ENCODE results near the gene TICRR.

DNA sequence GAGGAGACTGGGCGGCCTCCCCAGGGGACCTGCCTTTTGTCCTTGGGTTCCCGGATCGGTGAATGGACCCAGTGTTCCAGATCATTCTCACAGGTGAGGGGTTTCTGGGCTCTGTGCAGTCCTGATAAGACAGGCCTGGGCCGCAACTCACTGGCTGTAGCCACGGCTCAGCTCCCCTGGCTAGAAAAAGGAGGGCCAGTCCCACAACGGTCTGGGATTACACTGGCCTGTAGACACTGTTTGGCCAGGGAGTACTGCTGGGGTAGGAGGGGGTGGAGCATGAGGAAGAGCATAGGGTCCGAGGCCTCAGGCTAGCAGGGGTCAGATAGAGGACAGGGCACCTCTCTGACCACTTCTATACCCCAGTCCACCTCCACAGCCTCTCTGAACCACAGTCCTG is 21.0 kb upstream of the TICRR start:
- TF ChIP-seq, protein P1, sequence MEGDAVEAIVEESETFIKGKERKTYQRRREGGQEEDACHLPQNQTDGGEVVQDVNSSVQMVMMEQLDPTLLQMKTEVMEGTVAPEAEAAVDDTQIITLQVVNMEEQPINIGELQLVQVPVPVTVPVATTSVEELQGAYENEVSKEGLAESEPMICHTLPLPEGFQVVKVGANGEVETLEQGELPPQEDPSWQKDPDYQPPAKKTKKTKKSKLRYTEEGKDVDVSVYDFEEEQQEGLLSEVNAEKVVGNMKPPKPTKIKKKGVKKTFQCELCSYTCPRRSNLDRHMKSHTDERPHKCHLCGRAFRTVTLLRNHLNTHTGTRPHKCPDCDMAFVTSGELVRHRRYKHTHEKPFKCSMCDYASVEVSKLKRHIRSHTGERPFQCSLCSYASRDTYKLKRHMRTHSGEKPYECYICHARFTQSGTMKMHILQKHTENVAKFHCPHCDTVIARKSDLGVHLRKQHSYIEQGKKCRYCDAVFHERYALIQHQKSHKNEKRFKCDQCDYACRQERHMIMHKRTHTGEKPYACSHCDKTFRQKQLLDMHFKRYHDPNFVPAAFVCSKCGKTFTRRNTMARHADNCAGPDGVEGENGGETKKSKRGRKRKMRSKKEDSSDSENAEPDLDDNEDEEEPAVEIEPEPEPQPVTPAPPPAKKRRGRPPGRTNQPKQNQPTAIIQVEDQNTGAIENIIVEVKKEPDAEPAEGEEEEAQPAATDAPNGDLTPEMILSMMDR (IDR thresholded peaks at IDR 0.05; ENCODE audit: low read length), result no peak
- TF ChIP-seq EZH2 (optimal IDR thresholded peaks at IDR 0.05; ENCODE audit: low read depth, low read length) (no peak), EZH2phosphoT487 (IDR thresholded peaks at IDR 0.05; ENCODE audit: low read length) (no peak)
